Islet precursor cell (in vitro differentiated cells): ENCODE measurements around the gene HECTD4.
"Not testable (repeated sequence)": the region's sequence is repeated elsewhere in the genome, so short reads cannot be mapped to it uniquely, and the experiment has no call there.

Experiments
- DNase-seq: peaks from one replicate; pipeline ENCODE4 v3.0.0-alpha.2; 2018

The HECTD4 gene

DNA sequence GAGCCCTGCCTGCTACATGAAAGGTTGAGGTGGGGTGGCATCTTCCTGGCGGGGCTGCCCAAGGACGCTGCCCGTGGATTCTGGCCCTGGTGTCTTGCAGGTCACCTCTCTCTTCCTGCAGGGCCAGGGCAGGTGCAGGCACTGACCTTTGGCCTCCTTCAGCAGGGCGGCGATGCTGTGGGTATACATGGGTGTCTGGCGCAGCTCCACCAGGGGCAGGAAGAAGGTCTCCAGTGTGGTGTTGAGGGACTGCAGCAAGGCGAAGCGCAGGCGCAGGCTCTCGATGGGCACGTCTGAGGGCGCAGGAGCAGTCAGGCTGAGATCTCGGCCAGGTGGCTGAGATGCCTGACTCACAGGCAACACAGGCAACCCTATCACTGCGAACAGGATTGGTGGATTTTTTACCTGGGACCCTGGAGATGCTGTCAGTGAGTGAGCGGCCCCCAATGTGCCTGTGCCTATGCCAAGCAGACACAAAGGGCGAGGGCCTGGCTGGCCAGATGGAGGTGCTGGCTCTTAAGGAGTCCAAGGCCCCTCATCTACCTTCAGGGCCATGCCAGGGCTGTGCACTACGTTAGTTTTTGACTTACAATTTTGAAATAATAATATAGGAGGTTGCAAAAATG, 211.1 kb downstream of the HECTD4 start:
- peak; percentile 54 for DNase-seq

DNA sequence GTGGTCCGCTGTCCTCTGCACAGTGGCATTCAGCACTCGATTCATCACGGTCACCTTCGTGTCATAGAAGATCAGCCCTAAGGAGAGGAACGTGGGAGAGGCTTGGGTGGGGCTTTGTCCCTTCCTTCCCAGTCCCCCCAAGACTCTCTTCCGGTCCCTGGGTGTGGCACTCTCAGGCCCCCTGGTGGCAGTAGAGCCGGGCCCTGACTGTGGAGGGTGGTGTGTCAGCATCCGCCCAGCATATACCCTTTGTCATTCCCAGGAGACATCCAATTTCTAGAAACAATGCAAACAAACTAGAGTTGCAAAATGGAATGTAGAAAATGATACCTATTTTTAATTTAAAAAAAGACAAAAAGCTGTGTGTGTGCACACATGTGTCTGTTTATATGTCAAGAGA, 211.9 kb downstream of the HECTD4 start:
- DNase-seq: peak; percentile 67

DNA sequence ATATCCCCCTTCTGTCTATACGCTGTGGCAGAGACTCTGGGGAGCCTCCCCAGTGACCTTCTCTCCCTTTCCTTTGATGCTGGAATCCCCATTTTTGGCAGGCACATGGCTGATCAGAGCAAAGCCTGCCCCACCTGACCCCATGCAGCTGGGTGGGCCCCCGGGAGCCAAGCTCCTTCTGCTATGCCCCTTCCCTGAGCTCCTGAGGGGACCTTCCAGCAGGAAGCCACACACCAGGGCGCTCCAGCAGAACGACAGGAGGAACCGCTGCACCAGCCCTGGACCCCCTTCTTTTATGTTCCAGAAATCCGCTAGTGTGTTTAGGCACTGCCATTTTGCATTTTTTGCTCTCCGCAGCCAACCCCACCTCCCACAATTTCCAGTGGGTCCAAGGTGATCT, 212.3 kb downstream of the HECTD4 start:
- peak; percentile 54 for DNase-seq

DNA sequence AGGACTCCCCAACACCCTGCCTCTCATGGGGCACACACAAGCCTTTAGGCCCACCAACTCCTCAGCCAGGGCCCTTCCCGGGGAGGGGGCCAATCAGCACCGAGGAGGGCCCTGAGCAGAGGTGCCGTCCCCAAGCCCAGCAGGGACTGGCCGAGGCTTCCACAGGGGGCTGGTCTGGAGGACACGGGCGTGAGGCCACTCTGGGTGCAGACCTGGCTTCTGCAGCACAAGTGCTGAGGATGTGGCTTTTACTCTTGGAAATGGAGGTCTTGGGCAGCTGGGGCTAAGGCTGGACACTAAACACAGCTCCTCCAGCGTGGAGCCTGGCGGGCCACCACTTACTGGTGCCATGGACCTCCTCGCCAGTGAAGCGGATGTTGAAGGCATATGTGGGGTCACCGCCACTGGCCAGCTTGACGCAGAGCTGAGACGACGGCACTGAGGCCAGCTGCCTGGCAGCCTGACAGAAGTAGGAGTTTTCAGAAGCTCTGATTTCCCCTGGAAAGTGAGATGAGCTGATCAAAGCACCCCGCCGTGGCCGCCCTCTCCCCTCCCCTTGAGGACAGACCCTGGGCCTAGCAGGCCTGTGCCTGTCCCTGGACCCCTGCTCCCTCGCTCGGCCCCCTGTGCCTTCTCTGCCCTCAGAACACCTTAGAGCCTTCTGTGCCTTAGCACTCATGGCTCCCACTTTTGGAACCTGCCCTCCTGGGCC, 212.9 kb downstream of the HECTD4 start:
- DNase-seq: peak; percentile 53

DNA sequence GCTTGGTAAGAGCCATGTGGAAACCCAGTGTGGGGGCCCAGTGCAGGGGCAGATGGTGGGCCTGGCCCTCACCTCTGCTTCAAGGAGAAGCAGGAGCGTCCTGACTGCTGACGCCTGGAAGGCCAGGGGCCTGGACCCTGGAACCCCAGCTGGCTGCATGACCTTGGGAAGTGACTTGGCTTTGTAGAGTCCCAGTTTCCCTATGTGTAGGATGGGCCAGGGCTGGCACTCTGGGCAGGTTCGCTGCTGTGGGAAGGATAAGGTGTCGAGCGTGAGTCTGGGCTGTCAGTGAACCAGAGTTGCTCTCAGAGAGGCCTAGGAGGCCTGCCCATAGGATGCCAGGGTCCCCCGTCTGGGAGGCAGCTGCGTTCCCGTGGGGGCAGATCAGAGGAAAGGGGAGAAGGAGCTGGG, 213.7 kb downstream of the HECTD4 start:
- DNase-seq: no peak

DNA sequence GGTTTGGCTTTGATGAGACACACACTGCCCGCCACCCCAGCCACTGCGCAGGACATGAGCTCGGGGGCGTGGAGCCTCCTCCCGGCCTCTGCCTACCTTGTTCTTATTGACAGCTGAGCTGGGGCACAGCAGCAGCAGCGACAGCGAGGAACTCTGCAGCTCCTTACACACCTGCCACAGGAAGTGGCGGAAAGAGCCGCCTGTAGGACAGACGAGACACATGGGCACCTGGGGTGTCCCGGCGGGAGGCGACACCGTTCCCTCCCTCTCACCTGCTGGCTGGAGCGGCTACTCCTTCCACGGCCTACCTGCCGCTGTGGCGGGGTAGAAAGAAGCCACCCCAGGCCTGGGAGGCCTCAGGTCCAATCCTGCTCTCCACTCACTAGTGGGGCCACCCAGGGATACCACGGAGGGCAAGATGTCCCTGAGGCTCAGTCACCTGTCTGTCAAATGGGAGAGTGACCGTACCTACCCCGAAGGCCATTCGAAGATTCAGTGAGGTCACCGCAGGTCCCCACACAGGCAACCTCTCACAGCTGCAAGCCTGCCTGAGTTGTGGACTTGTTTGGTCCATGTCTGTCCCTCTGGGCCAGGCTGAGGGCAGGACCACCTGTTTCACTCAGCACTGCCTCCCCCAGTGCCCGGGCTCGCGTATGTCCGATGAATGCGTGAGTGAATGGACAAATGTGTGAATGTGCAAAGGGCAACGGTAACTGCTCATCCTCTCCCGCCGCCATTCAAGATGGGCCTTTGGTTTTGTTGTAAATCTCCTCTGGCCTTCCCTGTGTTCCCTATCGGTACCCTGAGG, 214.3 kb downstream of the HECTD4 start:
- no peak for DNase-seq

DNA sequence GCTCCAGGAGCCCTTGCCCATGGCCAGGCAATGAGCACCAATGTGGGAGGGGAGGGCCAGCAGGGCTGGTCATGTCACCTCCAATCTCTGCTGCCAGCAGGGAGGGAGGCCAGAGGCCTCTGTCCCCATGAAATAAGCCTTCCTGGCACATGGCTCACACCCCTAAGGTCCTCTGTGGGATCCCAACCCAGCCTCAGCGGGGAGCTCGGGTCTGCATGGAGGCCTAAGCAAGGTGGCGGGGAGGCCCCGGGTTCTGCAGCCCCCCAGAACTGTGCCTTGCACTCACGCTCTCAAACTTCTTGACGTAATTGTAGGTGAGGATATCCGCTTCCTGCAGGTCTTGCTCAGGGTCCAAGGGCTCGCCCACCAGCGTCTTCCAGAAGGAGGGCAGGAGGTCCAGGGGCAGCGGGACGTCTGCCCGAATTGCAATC, 215.2 kb downstream of the HECTD4 start:
- DNase-seq: peak; percentile 59

DNA sequence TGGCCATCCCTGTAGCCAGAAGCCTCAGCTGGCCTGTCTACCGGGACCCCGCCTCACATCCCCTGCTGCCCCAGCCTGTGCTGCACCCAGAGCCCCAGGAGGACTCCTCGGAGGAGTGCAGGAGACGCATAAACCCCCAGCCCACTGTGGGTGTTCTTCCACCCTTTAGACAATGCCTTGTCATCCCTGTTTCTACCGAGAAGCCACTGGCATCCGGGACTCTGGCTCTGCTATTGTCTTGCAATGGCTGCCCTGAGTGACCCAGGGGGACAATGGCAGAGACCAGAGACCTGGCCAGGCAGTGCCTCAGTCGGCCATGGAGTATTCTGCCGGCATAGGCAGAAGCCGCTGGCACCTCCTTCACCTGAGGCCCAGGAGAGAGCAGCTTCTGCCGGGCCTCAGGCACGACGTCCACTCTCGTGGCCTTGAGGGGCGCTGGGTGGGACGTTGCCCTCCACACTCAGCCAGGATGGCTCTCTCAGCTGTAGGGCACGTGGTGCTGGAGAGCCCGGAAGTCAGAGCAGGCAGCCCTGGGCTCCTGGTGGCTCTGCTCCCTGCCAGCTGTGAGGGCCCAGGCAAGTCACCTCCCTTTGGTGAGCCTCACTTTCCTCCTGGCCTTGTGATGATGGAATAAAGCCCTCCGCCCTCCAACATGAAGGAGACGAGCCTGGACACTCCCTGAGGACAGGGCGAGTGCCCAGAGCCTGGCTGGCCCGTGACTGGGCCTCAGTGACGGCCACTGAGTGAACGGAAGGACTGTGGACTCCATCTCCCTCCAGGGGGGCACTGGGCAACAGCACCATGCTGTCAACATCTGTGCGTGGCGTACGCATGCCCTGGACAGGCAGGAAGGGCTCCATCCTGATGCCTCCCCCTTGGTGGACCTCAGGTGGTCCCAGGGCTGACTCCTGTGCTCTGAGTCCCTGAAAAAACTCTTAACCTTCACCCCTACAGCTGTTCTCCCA, 215.9 kb downstream of the HECTD4 start:
- peak; percentile 55 for DNase-seq

DNA sequence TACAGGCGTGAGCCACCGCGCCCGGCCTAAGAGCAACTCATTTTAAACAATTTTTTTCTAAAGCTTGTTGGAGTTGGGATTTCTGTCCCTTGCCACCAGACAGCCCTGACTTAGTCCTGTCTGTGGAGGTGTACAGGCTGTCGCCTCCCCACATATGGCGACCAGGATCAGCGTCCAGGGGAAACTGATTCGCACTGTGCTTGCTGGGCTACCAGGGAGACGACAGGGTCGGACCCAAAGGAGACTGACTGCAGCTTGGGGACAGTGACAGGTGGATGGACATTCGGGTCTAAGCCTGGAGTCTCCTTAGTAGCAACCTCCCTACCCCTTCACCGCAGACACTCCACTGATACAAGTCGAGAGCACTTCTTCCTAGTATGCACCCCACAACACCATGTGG, 216.6 kb downstream of the HECTD4 start:
- peak; percentile 46 for DNase-seq

DNA sequence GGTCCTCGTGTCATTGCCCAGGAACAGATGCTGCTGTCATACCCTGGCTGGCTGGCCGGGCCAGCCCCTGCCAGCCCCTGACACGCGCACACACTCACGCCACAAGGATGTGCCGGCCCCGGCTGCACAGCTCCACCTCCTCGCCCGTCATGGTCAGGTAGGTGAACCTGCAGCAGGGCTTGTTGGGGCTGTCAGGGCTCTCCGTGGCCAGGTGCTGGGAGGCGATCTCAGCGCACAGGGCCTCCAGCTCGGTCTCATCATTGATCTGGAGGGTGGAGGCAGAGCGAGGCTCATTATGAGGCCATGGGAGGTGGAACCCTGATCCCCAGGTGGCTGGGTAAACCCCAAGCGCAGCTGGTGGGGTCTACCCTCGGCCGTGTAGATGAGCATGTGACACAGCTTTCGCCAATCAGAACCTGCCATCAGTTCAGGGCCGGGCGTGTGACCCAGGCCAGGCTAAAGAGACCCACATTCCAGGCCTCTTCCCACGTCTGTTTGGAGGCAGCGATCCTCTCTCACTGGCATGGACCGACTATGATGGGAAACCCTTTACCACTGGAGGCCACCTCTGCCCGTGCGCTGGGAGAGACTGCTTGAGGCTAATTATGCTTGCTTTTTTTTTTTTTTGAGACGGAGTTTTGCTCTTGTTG, 218.1 kb downstream of the HECTD4 start:
- peak; percentile 54 for DNase-seq

DNA sequence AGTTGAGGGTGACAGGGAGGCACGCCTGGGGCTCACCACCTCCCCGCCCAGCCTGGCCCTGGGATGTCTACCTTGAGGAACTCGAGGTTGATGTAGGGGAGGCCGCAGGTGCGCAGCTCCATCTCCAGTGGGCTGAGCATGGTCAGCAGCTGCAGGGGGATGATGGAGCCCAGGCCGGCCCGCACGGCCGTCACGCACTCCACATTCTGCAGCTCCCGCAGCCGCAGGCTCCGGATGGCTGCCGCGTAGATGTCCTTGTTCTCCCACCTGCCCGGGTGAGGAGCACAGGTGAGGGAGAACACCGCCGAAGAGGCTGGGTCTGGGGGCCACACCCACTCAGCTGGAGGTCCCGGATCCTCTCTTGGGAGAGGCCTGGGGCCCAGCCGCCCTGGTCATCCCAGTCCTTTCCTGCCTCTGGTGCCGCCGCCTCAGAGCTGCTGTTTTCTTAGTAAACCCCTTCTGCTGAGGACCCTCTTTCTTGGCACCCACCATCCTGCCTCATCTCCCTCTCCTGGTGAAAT, 218.7 kb downstream of the HECTD4 start:
- peak; percentile 51 for DNase-seq

DNA sequence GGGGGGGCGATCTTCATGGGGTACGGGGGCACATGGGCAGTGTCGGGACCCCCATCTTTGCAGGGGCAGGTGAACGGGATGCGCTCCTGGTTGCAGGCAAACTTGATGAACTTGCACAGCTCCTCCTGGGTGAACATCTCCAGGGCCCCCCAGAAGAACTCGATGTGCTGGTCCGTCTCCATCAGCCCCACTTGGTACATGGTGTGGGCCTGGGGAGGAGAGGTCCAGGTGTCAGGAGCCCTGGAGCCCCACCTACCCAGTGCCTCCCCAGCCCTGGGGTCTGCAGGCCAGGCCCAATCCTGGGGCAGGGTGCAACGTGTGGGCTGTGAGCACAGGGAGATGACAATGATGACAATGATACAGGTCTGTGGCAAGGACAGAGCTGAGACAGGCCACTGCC, 219.2 kb downstream of the HECTD4 start:
- DNase-seq: no peak

DNA sequence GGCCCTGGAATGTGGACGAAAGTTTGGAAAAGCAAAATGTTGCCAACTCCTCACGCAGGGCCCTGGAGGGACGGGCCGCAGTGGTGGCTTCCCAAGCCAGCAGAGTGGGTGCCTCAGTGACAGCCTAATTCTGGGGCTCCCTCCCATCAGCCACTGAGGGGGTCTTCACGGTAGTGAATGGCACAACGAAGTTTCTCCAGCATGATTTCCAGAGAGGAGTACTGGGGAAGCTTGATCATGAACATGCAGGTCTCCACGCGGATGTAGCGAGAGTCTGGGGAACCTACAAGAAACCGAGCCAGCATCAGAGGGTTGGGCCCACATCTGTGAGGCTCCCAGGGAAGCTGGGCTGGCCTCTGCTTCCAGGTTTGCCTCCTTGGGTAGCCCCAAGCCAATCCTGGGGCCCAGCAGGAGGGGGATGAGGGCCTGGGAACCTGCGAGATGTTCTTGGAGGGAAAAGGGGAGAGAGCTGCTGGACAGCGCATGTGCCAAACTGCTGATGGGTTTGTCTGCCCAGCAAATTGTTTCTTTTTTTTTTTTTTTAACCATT, 219.9 kb downstream of the HECTD4 start:
- DNase-seq: no peak

DNA sequence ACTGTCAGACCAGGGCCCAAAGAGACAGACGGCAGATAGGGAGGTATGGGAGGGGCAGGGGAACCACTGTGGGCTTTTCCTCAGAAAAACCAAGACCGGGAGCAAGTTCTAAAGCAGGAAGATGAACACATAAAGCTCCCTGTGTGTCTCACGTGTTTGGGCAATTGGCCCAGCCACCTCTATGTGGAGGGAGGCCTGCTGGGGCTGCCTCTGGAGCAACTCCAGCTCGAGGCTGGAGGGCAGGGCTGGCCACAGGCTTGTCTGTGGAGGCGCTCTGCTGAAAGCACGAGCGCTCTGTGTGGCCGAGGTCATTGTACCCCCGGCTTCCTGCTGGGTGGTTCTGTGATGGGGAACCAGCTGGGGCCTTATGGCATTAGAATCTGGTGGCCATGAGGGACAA, 220.5 kb downstream of the HECTD4 start:
- no peak for DNase-seq

DNA sequence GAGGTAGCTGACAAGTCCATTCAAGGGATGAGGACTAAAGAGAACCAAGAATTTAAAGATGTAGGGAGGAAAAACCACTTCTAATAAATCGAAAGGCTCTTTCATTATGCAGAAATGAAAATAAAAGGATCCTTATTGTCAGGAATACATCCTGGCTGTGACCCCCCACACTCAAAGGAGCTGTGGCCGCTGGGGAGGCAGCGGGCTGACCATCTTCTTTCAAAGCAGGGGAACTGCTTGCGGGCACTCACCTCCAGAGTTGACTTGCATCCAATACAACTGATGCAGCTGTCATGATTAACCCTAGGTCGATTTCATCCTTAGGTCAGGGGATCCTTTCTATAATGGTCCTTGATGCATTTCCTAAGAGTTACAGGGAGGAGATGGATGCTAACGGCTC, 221.6 kb downstream of the HECTD4 start:
- DNase-seq: no peak

DNA sequence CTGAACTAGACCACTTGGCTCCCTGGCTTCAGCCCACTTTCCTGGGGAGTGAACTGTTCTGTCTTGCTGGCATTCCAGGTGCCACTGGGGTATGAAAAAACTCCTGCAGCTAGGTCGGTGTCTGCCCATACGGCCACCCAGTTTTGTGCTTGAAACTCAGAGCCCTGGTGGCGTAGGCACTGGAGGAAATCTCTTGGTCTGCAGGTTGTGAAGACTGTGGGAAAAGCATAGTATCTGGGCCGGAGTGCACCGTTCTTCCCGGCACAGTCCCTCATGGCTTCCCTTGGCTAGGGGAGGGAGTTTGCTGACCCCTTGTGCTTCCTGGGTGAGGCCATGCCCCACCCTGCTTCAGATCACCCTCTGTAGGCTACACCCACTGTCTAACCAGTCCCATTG, 223.1 kb downstream of the HECTD4 start:
- no peak for DNase-seq

DNA sequence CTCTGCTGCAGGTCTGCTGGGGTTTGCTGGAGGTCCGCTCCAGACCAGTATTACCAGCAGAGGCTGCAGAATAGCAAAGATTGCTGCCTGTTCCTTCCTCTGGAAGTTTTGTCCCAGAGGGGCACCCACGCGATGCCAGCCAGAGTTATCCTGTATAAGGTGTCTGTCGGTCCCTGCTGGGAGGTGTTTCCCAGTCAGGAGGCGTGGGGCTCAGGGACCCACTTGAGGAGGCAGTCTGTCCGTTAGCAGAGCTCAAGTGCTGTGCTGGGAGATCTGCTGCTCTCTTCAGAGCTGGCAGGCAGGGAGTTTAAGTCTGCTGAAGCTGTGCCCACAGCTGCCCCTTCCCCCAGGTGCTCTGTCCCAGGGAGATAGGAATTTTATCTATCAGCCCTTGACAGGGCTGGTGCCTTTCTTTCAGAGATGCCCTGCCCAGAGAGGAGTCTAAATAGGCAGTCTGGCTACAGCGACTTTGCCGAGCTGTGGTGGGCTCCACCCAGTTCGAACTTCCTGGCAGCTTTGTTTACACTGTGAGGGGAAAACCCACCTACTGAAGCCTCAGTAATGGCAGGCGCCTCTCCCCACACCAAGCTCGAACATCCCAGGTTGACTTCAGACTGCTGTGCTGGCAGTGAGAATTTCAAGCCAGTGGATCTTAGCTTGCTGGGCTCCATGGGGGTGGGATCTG, 223.6 kb downstream of the HECTD4 start:
- DNase-seq: not testable (repeated sequence)

DNA sequence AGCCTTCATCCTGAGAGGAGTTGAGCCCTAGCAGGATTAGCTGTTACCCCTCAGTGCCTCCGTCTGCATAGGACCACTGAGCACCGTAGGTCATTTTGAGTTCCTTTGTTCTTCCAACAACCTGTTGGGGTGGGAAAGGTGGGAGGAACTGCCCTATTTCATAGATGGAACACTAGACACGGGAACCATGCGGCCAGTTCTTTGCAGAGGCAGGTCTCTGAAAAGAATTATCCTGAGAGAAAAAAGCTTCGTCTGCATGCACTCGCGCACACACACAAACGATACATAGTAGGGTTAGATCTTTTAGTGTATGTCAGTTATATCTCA, 228.4 kb downstream of the HECTD4 start:
- no peak for DNase-seq

DNA sequence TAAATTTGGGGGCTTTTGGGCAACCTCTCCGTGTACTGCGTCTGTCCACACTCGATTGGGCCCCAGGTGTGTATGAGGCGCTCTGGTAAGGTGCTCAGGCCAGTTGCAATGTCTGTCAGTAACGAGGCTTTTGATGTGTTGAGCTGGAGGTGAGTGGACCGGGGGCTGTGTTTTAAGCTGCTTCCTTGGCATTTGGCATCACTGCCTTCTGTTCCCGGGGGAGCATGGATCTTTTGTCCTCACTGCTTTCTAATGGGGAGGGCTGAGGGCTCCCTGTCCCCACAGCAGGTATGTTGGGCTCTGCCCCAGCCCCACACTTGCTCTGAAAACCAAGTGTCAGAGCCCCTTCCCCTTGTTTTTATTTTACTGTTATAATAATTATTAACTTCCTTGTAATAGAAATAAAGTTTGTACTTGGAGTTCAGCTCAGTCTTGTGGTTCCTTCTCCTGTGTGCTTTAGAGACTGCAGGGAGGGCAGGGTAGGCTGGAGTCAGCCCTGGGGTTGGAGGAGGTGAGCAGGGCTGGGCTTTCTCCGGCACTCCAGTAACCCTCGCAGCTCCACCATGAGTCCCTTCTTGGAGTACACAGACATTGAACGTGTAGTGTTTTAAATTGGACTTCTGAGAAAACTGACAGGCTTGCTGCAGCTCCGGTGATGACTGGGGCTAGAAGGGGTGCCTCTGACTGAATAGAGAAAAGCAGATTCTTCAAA, 228.9 kb downstream of the HECTD4 start:
- peak; percentile 52 for DNase-seq

DNA sequence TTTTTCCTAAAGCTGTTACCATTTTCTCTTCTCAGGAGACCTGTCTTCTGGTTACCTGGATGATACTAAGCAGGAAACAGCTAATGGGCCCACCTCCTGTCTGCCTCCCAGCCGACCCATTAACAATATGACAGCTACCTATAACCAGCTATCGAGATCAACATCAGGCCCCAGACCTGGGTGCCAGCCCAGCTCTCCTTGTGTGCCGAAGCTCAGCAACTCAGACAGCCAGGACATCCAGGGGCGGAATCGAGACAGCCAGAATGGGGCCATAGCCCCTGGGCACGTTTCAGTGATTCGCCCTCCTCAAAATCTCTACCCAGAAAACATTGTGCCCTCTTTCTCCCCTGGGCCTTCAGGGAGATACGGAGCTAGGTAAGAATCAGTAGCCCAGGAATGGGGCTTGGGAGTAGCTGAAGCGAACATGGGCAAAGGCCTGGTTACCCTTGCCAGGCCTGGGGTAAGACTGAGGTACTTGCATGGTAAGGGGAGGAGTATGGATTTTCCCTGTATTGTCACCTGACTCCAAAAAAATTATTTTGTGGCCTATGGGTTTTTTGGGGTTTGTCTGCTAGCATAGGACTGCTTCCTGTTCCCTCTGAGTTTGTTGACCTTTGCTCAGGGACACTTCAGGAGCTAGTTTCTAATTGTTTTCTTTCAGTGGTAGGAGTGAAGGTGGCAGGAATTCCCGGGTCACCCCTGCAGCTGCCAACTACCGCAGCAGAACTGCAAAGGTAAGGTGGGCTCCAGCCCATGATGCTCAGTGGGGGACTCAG, 230.3 kb downstream of the HECTD4 start:
- DNase-seq: no peak
